OCI-M1 (cell line): ENCODE results near the gene NIT2.
"Not testable (repeated sequence)": the region's sequence is repeated elsewhere in the genome, so short reads cannot be mapped to it uniquely, and the experiment has no call there.

Experiments
- DNase-seq: peaks from one replicate; lab custom pipeline; 2025; lab: John Stamatoyannopoulos, UW

NIT2 gene

GRCh38 chr3:100334488-100335351 is at the start of gene NIT2:
Gene NIT2 (plus strand): TSS chr3:100334757. CDS start chr3:100334792, 35 bp downstream.
- DNase-seq: peak; percentile 88

GRCh38 chr3:100288288-100288894 is 46.2 kb upstream of the NIT2 start:
- DNase-seq: peak; percentile 28

GRCh38 chr3:100289339-100289738 is 45.2 kb upstream of the NIT2 start:
- DNase-seq: peak; percentile 99

GRCh38 chr3:100295089-100295488 is 39.5 kb upstream of the NIT2 start:
- no peak for DNase-seq

GRCh38 chr3:100297784-100298183 is 36.8 kb upstream of the NIT2 start:
- no peak for DNase-seq

GRCh38 chr3:100299016-100299415 is 35.5 kb upstream of the NIT2 start:
- DNase-seq: no peak

GRCh38 chr3:100306695-100307094 is 27.9 kb upstream of the NIT2 start:
- no peak for DNase-seq

GRCh38 chr3:100310355-100310965 is 24.1 kb upstream of the NIT2 start:
- DNase-seq: no peak

- peak; percentile 44 for DNase-seq
These were observed 23.5 kb upstream of the NIT2 start for GRCh38 chr3:100311011-100311410.

- DNase-seq: peak; percentile 88
These were observed 17.9 kb upstream of the NIT2 start for GRCh38 chr3:100316641-100317069.

- peak; percentile 76 for DNase-seq
These were observed 16.6 kb upstream of the NIT2 start for GRCh38 chr3:100317912-100318311.

GRCh38 chr3:100319951-100320350 is 14.6 kb upstream of the NIT2 start:
- peak; percentile 51 for DNase-seq

GRCh38 chr3:100324044-100324443 is 10.5 kb upstream of the NIT2 start:
- DNase-seq: no peak

- no peak for DNase-seq
These were observed 8.7 kb upstream of the NIT2 start for GRCh38 chr3:100325827-100326226.

GRCh38 chr3:100327377-100327776 is 7.2 kb upstream of the NIT2 start:
- DNase-seq: not testable (repeated sequence)

GRCh38 chr3:100329800-100330489 is 4.6 kb upstream of the NIT2 start:
- no peak for DNase-seq

GRCh38 chr3:100330651-100331050 is 3.9 kb upstream of the NIT2 start:
- DNase-seq: no peak

- no peak for DNase-seq
These were observed 2.9 kb upstream of the NIT2 start for GRCh38 chr3:100331660-100332059.

GRCh38 chr3:100333051-100333450 is 1.5 kb upstream of the NIT2 start:
- no peak for DNase-seq

GRCh38 chr3:100333970-100334487 is 528 bp upstream of the NIT2 start:
- DNase-seq: no peak

GRCh38 chr3:100335434-100335833 is 877 bp downstream of the NIT2 start:
- DNase-seq: peak; percentile 87

GRCh38 chr3:100336229-100336628 is 1.7 kb downstream of the NIT2 start:
- not testable (repeated sequence) for DNase-seq
